Measurements from ENCODE around the gene SRC.

SRC gene

GRCh38 chr20:37383229-37383989 is 37.5 kb downstream of the SRC start:
- H3K4me3 ChIP-seq (ENCODE audit: low read length), result no peak overlapping the region
- TF ChIP-seq, protein P1, sequence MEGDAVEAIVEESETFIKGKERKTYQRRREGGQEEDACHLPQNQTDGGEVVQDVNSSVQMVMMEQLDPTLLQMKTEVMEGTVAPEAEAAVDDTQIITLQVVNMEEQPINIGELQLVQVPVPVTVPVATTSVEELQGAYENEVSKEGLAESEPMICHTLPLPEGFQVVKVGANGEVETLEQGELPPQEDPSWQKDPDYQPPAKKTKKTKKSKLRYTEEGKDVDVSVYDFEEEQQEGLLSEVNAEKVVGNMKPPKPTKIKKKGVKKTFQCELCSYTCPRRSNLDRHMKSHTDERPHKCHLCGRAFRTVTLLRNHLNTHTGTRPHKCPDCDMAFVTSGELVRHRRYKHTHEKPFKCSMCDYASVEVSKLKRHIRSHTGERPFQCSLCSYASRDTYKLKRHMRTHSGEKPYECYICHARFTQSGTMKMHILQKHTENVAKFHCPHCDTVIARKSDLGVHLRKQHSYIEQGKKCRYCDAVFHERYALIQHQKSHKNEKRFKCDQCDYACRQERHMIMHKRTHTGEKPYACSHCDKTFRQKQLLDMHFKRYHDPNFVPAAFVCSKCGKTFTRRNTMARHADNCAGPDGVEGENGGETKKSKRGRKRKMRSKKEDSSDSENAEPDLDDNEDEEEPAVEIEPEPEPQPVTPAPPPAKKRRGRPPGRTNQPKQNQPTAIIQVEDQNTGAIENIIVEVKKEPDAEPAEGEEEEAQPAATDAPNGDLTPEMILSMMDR (IDR thresholded peaks at IDR 0.05; ENCODE audit: insufficient read depth, low read depth, low read length, missing control alignments), result no peak
- DNase-seq (ENCODE audit: low read depth), result peak; percentile 77

- H3K4me3 ChIP-seq (ENCODE audit: low read length), result no peak overlapping the region
- DNase-seq (ENCODE audit: low read depth), result peak; percentile 46
- TF ChIP-seq, protein P1 (IDR thresholded peaks at IDR 0.05; ENCODE audit: insufficient read depth, low read depth, low read length, missing control alignments), result peak; percentile 67
Measured at GRCh38 chr20:37384683-37385174, 38.8 kb downstream of the SRC start.

GRCh38 chr20:37385176-37385575 is 39.2 kb downstream of the SRC start:
- no peak overlapping the region for H3K4me3 ChIP-seq (ENCODE audit: low read length)
- no peak for DNase-seq (ENCODE audit: low read depth)
- TF ChIP-seq, protein P1 (IDR thresholded peaks at IDR 0.05; ENCODE audit: insufficient read depth, low read depth, low read length, missing control alignments), result no peak

GRCh38 chr20:37385659-37386504 is 39.9 kb downstream of the SRC start:
- no peak for DNase-seq (ENCODE audit: low read depth)
- TF ChIP-seq, protein P1 (IDR thresholded peaks at IDR 0.05; ENCODE audit: insufficient read depth, low read depth, low read length, missing control alignments), result no peak
- no peak overlapping the region for H3K4me3 ChIP-seq (ENCODE audit: low read length)

DNA sequence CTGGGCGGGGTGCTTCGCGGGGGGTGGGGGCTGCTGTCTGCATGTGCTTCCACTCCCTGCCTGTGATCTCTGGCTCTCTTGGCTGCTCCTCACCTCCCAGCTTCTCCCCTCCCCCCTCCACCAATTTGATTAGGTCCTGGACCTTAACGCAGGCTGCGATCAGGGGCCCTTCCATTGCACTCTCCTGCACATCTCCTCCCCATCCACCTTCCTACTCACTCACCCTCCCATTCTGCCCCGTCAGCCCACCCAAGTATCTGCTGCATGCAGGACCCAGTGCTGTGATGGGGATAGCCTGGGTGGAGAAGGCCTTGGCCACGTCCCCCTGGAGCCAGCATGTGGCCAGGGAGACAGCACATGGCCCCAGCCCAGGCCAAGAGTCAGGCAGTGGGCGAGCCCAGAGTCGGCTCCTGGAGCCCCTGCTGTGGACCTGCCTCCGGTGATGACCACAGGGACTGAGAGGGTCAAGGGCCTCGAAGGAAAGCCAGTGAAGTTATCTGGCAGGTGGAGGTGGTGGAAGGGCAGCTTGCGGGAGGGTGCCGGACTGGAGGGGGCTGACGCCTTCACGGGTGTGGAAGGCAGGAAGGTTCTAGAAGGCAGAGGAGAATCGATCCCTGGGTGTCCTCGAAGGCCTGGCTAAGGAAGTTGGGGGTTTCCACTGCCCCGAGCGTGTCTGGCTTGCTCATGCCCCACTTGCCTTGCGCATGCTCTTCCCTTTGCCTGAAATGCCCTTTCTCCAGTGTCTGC is 40.7 kb downstream of the SRC start:
- no peak overlapping the region for H3K4me3 ChIP-seq (ENCODE audit: low read length)
- no peak for DNase-seq (ENCODE audit: low read depth)
- TF ChIP-seq, protein P1 (IDR thresholded peaks at IDR 0.05; ENCODE audit: insufficient read depth, low read depth, low read length, missing control alignments), result no peak

- DNase-seq (ENCODE audit: low read depth), result no peak
- TF ChIP-seq, protein P1 (IDR thresholded peaks at IDR 0.05; ENCODE audit: insufficient read depth, low read depth, low read length, missing control alignments), result no peak
- H3K4me3 ChIP-seq (ENCODE audit: low read length), result no peak overlapping the region
Measured at GRCh38 chr20:37387519-37388269, 41.8 kb downstream of the SRC start.

Measured in epithelial cell of esophagus (primary cell).